ENCODE measurements around the gene SUGCT. TPM values are rescaled to one million over a fixed set of nuclear protein-coding genes. Genes with fewer than 3 reads are reported as not detected.

The SUGCT gene
- total and polyA plus RNA-seq, 2 of the 13 experiments (the other 11 are each of a cell fraction or from before 2014, with no cell fraction given), result 10.1 to 22.2 TPM

- TF ChIP-seq, protein P1, sequence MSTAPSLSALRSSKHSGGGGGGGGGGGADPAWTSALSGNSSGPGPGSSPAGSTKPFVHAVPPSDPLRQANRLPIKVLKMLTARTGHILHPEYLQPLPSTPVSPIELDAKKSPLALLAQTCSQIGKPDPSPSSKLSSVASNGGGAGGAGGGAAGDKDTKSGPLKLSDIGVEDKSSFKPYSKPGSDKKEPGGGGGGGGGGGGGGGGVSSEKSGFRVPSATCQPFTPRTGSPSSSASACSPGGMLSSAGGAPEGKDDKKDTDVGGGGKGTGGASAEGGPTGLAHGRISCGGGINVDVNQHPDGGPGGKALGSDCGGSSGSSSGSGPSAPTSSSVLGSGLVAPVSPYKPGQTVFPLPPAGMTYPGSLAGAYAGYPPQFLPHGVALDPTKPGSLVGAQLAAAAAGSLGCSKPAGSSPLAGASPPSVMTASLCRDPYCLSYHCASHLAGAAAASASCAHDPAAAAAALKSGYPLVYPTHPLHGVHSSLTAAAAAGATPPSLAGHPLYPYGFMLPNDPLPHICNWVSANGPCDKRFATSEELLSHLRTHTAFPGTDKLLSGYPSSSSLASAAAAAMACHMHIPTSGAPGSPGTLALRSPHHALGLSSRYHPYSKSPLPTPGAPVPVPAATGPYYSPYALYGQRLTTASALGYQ (CRISPR knock-in tag; IDR thresholded peaks at IDR 0.05), result no peak
- TF ChIP-seq EZH2 (conservative IDR thresholded peaks at IDR 0.05; ENCODE audit: low read depth, low read length), result no peak
These were observed 2.8 kb downstream of the SUGCT start (continued) for GRCh38 chr7:40137563-40137962.

- in situ Hi-C loops (cut with HindIII; ENCODE audit: extremely low pct_ligation_motif_present, low pct_unique_long_range_greater_than_20kb), result no loop called here
- no peaks in the 10 kb centered on the region for H4K20me1 ChIP-seq (ENCODE audit: insufficient read depth, low read length)
- FAIRE-seq (no peak), DNase-seq (ENCODE audit: low spot score) (no peak), ATAC-seq (no peak)
- CTCF ChIA-PET (ENCODE audit: low intra/inter-chr PET ratio, low total read pairs), result no interaction called here
- peaks cover 1% of the 10 kb centered on the region for H3K79me2 ChIP-seq (ENCODE audit: insufficient read depth, low read length)
- H3K9me3 ChIP-seq (ENCODE audit: low read length), result no peaks in the 10 kb centered on the region
- intact Hi-C loops (cut with micrococcal nuclease; ENCODE audit: unreplicated experiment), result no loop called here
- POLR2A ChIA-PET, result no interaction called here
- peaks cover 14% of the 10 kb centered on the region for H3K4me1 ChIP-seq (ENCODE audit: insufficient read depth, low read length)
- no peak overlapping the region for H3K27ac ChIP-seq (ENCODE audit: extremely low read length, insufficient read depth, low read length)
- WGBS (ENCODE audit: low lambda C conversion rate), result 97% methylated on average over 5 of the region's 5 CpGs
- H3K36me3 ChIP-seq (replicated peaks in 1 of 2; ENCODE audit: control insufficient read depth in 1 of 2, insufficient read depth in 2 of 2, low read length in 2 of 2), result no peaks in the 10 kb centered on the region
- H3K4me2 ChIP-seq (ENCODE audit: low read depth, low read length), result no peak overlapping the region
- no TSS peak for BruUV-seq (replicated peaks)
- no peak overlapping the region for H3K4me3 ChIP-seq (replicated peaks in 1 of 3; ENCODE audit: insufficient read depth in 1 of 3, low read depth in 2 of 3, low read length in 3 of 3)
- H2AFZ ChIP-seq (ENCODE audit: low read length), result no peak overlapping the region
- no peak overlapping the region for H3K9ac ChIP-seq (ENCODE audit: insufficient read depth, low read depth, low read length)
- H3K27me3 ChIP-seq (ENCODE audit: control insufficient read depth in 1 of 2, insufficient read depth in 2 of 2, low read length in 2 of 2), result no peaks in the 10 kb centered on the region; a peak in 1 of 5 replicates
- TF ChIP-seq ERF (CRISPR knock-in tag; IDR thresholded peaks at IDR 0.05) (no peak), CBFB (CRISPR knock-in tag; IDR thresholded peaks at IDR 0.05) (no peak), HIVEP1 (CRISPR knock-in tag; IDR thresholded peaks at IDR 0.05) (no peak), GTF3A (CRISPR knock-in tag; conservative IDR thresholded peaks at IDR 0.05) (no peak), ZSCAN31 (CRISPR knock-in tag; IDR thresholded peaks at IDR 0.05; ENCODE audit: low read depth) (no peak), AKAP8 (CRISPR knock-in tag; IDR thresholded peaks at IDR 0.05) (no peak), ZNF143 (CRISPR knock-in tag; IDR thresholded peaks at IDR 0.05) (no peak), ZBTB33 (CRISPR knock-in tag; IDR thresholded peaks at IDR 0.05) (no peak), ZBTB26 (CRISPR knock-in tag; IDR thresholded peaks at IDR 0.05; ENCODE audit: borderline replicate concordance) (no peak)
- TF ChIP-seq, protein P2, sequence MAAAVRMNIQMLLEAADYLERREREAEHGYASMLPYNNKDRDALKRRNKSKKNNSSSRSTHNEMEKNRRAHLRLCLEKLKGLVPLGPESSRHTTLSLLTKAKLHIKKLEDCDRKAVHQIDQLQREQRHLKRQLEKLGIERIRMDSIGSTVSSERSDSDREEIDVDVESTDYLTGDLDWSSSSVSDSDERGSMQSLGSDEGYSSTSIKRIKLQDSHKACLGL (CRISPR knock-in tag; IDR thresholded peaks at IDR 0.05), result no peak
- TF ChIP-seq, protein P3, sequence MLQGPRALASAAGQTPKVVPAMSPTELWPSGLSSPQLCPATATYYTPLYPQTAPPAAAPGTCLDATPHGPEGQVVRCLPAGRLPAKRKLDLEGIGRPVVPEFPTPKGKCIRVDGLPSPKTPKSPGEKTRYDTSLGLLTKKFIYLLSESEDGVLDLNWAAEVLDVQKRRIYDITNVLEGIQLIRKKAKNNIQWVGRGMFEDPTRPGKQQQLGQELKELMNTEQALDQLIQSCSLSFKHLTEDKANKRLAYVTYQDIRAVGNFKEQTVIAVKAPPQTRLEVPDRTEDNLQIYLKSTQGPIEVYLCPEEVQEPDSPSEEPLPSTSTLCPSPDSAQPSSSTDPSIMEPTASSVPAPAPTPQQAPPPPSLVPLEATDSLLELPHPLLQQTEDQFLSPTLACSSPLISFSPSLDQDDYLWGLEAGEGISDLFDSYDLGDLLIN (CRISPR knock-in tag; IDR thresholded peaks at IDR 0.05; ENCODE audit: borderline replicate concordance), result no peak
These were observed 4.2 kb downstream of the SUGCT start for GRCh38 chr7:40138973-40139372.
